NCI-H345 treated with DMSO at 0.1 percent for 48 hours (cell line): ENCODE data around the gene FAM199X.
"Not testable (repeated sequence)": the region's sequence is repeated elsewhere in the genome, so short reads cannot be mapped to it uniquely, and the experiment has no call there.

Source experiments
- DNase-seq: peaks from one replicate; lab custom pipeline; 2025; ENCODE audit not compliant: unreplicated experiment; lab: John Stamatoyannopoulos, UW

FAM199X gene

GRCh38 chrX:104187931-104188330, 21.7 kb downstream of the FAM199X start:
- no peak for DNase-seq

GRCh38 chrX:104189837-104190236, 23.6 kb downstream of the FAM199X start:
- no peak for DNase-seq

GRCh38 chrX:104193485-104193884, 27.2 kb downstream of the FAM199X start:
- no peak for DNase-seq

GRCh38 chrX:104195013-104195412, 28.8 kb downstream of the FAM199X start:
- DNase-seq, result no peak

- no peak for DNase-seq
Observed at GRCh38 chrX:104195489-104196084, 29.3 kb downstream of the FAM199X start.

- no peak for DNase-seq
Observed at GRCh38 chrX:104205548-104205947, 39.3 kb downstream of the FAM199X start.

GRCh38 chrX:104211187-104211586, 44.9 kb downstream of the FAM199X start:
- no peak for DNase-seq

GRCh38 chrX:104230060-104230459, 63.8 kb downstream of the FAM199X start:
- DNase-seq, result not testable (repeated sequence)
